ENCODE results near the gene BRS3. TPM values are rescaled to one million over a fixed set of nuclear protein-coding genes. Genes with fewer than 3 reads are reported as not detected.

The BRS3 gene
- total RNA-seq, 4 donors from 2014 or later: not detected

DNA sequence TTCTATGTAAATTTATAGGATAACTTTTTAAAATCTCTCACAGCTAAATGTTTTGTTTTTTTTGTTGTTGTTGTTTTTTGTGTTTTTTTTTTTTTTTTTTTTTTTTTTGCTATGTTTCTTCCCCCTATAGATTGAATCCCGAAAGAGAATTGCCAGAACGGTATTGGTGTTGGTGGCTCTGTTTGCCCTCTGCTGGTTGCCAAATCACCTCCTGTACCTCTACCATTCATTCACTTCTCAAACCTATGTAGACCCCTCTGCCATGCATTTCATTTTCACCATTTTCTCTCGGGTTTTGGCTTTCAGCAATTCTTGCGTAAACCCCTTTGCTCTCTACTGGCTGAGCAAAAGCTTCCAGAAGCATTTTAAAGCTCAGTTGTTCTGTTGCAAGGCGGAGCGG lies 4.1 kb downstream of the BRS3 start:
- H3K4me1 ChIP-seq: peaks cover 0 to 4% (median 0%) of the 10 kb centered on the region in 3 donors
- H3K27me3 ChIP-seq: peaks cover 0 to 28% (median 5%) of the 10 kb centered on the region in 4 donors
- 67 to 75% methylated on average over 4 to 6 of the region's 6 CpGs for WGBS, 2 donors
- H3K36me3 ChIP-seq: no peaks in the 10 kb centered on the region
- H3K4me3 ChIP-seq: no peak overlapping the region
- no peak overlapping the region for H3K27ac ChIP-seq
- H3K9me3 ChIP-seq: no peaks in the 10 kb centered on the region
- no peak for TF ChIP-seq POLR2A (IDR thresholded peaks at IDR 0.05)
- TF ChIP-seq, protein P1, sequence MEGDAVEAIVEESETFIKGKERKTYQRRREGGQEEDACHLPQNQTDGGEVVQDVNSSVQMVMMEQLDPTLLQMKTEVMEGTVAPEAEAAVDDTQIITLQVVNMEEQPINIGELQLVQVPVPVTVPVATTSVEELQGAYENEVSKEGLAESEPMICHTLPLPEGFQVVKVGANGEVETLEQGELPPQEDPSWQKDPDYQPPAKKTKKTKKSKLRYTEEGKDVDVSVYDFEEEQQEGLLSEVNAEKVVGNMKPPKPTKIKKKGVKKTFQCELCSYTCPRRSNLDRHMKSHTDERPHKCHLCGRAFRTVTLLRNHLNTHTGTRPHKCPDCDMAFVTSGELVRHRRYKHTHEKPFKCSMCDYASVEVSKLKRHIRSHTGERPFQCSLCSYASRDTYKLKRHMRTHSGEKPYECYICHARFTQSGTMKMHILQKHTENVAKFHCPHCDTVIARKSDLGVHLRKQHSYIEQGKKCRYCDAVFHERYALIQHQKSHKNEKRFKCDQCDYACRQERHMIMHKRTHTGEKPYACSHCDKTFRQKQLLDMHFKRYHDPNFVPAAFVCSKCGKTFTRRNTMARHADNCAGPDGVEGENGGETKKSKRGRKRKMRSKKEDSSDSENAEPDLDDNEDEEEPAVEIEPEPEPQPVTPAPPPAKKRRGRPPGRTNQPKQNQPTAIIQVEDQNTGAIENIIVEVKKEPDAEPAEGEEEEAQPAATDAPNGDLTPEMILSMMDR (IDR thresholded peaks at IDR 0.05): no peak
- intact Hi-C loops (cut with DNase I): no loop called here
- DNase-seq: no peak

DNA sequence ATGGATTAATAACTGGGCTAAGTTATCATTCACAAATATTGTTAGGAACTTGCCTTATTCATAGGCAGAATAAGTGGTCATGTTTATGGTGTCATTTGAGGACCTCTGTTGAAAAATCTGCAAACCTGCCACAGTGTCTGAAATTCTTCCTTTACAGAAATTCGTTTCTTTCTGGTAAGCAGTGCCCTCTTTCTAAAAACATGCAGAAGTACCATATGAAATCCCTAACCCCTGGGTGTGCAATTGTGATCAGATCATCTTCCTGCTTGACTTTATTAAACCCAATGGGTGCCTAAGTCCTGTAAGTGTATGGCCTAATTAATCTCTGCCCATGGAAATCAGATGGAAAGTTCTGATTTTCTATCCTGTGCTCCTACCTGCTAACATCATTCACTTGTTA lies 5.3 kb downstream of the BRS3 start:
- TF ChIP-seq, protein P1 (IDR thresholded peaks at IDR 0.05): no peak
- TF ChIP-seq POLR2A (IDR thresholded peaks at IDR 0.05): no peak
- WGBS, 2 donors: 10 to 15% methylated on average over 1 of the region's 1 CpG
- Histone ChIP-seq H3K4me1 (peaks cover 0 to 4% (median 0%) of the 10 kb centered on the region in 3 donors), H3K36me3 (no peaks in the 10 kb centered on the region), H3K27ac (no peak overlapping the region), H3K27me3 (peaks cover 0 to 28% (median 5%) of the 10 kb centered on the region in 4 donors), H3K9me3 (no peaks in the 10 kb centered on the region), H3K4me3 (no peak overlapping the region)
- intact Hi-C loops (cut with DNase I): no loop called here
- DNase-seq: no peak

DNA sequence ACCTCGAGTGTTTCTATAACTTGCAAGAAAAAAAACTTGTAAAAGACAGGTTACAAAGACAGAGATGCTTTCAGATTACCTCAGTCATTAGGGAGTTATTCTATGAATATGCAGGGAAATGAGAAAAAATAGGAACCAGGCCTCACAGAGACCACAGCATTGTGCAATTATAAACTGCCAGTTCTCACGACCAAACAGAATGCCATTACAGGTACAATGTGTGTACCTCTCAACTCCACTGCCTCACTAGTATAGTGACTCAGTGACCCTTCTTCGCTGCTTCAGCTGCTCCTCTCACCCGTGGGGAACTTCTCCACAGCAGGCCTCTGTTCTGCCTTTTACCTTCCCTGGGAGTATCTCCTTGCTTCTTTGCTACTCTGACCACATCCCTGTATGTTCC lies 7.3 kb downstream of the BRS3 start:
- Histone ChIP-seq H3K27me3 (peaks cover 0 to 17% (median 5%) of the 10 kb centered on the region in 4 donors), H3K4me1 (peaks cover 0 to 13% (median 3%) of the 10 kb centered on the region in 3 donors), H3K27ac (no peak overlapping the region), H3K9me3 (no peaks in the 10 kb centered on the region), H3K36me3 (no peaks in the 10 kb centered on the region), H3K4me3 (no peak overlapping the region)
- WGBS, 2 donors: 57% methylated on average over 4 of the region's 4 CpGs
- DNase-seq: no peak
- TF ChIP-seq, protein P1 (IDR thresholded peaks at IDR 0.05): no peak
- TF ChIP-seq POLR2A (IDR thresholded peaks at IDR 0.05): no peak
- intact Hi-C loops (cut with DNase I): no loop called here

DNA sequence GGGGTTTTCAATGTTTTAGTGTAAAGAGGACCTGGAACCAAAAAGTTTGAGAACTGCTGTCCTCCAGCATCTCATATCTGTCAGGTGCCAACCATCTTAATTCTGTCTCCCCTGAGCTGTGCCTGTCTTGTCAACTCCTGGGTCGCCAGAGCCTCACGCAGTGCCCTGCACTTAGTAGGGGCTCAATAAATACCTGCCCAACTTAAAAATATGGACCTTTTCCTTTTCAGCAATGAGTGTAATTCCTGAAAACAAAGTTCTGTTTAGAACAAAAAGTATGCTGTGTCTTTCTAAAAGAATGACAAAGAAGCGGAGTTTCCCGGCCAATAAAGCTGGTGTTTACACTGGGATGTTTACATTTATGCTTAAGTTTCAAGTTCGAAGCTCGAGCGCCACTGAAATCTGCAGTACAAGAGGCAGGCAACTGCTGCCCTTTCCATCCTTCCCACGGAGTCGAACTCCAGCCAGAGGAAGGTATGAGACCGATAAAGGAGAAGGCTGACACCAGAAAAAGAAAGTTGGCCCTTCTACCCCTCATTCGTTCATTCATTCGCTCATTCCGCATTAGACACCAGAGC lies 8.5 kb downstream of the BRS3 start:
- TF ChIP-seq, protein P1 (IDR thresholded peaks at IDR 0.05): no peak
- no peak for TF ChIP-seq POLR2A (IDR thresholded peaks at IDR 0.05)
- H3K27ac ChIP-seq: peak overlapping the region; percentile 91 to 98 (median 96)
- WGBS, 2 donors: 0 to 63% methylated on average over 9 to 10 of the region's 13 CpGs
- H3K9me3 ChIP-seq: no peaks in the 10 kb centered on the region
- no peak for DNase-seq
- H3K4me3 ChIP-seq: peak overlapping the region; percentile 55 to 72 (median 62)
- intact Hi-C loops (cut with DNase I): no loop called here
- H3K27me3 ChIP-seq: peaks cover 0 to 7% (median 1%) of the 10 kb centered on the region in 4 donors
- peaks cover 0 to 7% (median 0%) of the 10 kb centered on the region in 3 donors for H3K36me3 ChIP-seq
- H3K4me1 ChIP-seq: peaks cover 0 to 13% (median 3%) of the 10 kb centered on the region in 3 donors

DNA sequence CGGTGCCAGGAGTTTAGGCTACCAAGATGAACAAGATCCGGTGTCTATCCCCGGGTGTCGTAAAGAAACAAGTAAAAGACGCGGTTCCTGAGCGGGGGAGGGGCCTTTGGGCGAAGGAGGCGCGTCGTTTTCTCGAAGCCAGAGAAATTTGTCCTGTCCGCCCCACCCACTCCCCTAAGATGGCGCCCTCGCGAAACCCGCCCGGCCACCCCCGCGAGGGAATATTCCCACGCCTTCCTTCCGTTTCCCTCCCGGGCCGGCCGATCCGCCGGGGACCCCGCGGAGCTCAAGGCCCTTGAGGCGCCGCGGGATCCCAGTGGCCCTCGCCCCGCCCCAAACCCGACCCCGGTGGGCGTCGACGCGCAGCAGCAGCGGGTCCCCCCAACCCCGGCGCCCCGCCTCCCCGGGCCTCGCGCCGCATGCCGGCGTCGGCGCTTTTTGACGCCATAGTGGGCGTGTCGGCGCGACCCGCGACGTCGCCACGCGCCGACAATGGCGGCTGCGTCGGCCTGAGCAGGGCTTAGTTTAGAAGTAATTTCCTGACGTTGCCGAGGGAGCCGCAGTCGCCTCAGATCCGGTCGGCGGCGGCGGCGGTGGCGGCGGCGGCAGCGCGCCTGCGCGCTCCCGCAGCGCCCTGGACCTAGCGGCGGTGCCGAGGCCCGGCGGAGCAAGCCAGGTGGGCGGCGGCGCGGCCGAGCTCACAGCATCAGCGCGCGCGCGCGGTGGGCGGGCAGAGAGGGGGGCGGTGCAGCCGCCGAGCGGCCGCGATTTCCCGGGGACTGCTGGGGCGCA lies 9.2 kb downstream of the BRS3 start:
- intact Hi-C loops (cut with DNase I): no loop called here
- no CpG with 5 or more reads among the region's 111 CpGs for WGBS, 2 donors
- Histone ChIP-seq H3K4me1 (peaks cover 0 to 13% (median 3%) of the 10 kb centered on the region in 3 donors), H3K27ac (peak overlapping the region; percentile 91 to 98 (median 96)), H3K36me3 (peaks cover 0 to 14% (median 0%) of the 10 kb centered on the region in 3 donors), H3K9me3 (no peaks in the 10 kb centered on the region), H3K27me3 (peaks cover 0 to 3% (median 1%) of the 10 kb centered on the region in 4 donors), H3K4me3 (peak overlapping the region; percentile 55 to 72 (median 62))
- peak in 1 of 4 donors; percentile 23 for TF ChIP-seq POLR2A (IDR thresholded peaks at IDR 0.05)
- TF ChIP-seq, protein P1 (IDR thresholded peaks at IDR 0.05): no peak
- DNase-seq: peak; percentile 24
